Measurements from ENCODE around the gene CFI. TPM values are rescaled to one million over a fixed set of nuclear protein-coding genes. Genes with fewer than 3 reads are reported as not detected.

The CFI gene
- total and polyA plus RNA-seq, 9 of the 15 experiments (the other 6 are each of a cell fraction or from before 2014, with no cell fraction given), result 0.30 to 8.4 (median 0.95) TPM

DNA sequence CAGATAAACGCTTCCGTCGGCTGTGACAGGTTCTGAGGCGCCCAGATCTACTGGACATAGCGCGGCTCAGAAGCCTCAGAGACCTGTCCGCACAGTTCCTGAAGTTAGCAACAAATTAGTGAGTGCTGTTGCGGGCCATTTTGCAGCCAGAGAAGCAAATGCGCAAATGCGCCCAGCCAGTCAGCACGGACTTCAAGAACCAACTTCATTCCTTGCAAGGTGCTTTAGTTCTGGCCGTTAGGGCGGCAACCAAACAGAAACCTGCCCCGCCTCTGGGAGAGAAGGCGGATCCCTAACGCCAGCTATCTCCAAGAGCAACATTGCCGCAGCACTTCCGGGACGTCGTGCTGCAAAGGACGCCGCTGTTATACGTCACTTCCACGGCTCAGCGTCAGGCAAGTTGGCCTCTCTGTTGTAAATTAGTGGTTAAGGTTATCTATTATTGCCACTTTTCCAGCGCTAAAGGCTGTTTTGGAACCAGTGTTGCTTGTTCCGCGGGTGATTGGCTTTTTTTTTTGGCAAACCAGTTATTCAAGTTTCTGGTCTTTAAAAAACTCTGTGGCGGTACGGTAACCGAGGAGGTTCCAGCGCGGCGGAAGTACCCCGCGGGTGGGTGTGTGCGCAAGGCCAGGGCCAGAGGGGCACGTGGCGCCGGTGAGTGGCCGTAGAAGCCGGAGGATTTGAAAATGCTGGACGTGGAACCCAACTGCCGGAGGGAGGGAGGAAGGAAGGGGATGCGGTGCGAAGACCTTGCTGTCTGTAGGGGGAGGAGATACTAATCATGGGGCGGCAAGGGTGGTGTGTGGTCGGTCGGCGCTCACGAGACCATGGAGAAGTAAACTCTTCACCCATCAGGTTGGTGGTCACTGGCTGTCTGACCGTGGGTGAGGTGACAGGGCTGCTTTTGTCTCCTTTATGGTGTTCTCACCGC, 13.6 kb upstream of the CFI start, which contains the start of gene GAR1 (continued):
- TF ChIP-seq, protein P1, sequence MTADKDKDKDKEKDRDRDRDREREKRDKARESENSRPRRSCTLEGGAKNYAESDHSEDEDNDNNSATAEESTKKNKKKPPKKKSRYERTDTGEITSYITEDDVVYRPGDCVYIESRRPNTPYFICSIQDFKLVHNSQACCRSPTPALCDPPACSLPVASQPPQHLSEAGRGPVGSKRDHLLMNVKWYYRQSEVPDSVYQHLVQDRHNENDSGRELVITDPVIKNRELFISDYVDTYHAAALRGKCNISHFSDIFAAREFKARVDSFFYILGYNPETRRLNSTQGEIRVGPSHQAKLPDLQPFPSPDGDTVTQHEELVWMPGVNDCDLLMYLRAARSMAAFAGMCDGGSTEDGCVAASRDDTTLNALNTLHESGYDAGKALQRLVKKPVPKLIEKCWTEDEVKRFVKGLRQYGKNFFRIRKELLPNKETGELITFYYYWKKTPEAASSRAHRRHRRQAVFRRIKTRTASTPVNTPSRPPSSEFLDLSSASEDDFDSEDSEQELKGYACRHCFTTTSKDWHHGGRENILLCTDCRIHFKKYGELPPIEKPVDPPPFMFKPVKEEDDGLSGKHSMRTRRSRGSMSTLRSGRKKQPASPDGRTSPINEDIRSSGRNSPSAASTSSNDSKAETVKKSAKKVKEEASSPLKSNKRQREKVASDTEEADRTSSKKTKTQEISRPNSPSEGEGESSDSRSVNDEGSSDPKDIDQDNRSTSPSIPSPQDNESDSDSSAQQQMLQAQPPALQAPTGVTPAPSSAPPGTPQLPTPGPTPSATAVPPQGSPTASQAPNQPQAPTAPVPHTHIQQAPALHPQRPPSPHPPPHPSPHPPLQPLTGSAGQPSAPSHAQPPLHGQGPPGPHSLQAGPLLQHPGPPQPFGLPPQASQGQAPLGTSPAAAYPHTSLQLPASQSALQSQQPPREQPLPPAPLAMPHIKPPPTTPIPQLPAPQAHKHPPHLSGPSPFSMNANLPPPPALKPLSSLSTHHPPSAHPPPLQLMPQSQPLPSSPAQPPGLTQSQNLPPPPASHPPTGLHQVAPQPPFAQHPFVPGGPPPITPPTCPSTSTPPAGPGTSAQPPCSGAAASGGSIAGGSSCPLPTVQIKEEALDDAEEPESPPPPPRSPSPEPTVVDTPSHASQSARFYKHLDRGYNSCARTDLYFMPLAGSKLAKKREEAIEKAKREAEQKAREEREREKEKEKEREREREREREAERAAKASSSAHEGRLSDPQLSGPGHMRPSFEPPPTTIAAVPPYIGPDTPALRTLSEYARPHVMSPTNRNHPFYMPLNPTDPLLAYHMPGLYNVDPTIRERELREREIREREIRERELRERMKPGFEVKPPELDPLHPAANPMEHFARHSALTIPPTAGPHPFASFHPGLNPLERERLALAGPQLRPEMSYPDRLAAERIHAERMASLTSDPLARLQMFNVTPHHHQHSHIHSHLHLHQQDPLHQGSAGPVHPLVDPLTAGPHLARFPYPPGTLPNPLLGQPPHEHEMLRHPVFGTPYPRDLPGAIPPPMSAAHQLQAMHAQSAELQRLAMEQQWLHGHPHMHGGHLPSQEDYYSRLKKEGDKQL (CRISPR knock-in tag; IDR thresholded peaks at IDR 0.05; ENCODE audit: borderline replicate concordance), result no peak
- TF ChIP-seq GABPA (tag; conservative IDR thresholded peaks at IDR 0.05; ENCODE audit: low read depth) (peak; percentile 97), STAT5B (CRISPR knock-in tag; IDR thresholded peaks at IDR 0.05) (no peak), HMG20B (CRISPR knock-in tag; IDR thresholded peaks at IDR 0.05) (no peak), RBM22 (IDR thresholded peaks at IDR 0.05; ENCODE audit: low read depth, low read length, poor library complexity, severe bottlenecking) (no peak), ZNF766 (CRISPR knock-in tag; conservative IDR thresholded peaks at IDR 0.05) (0 out of 2 replicates have a peak, but pooled peaks have one; percentile 45), ZNF274 (IDR thresholded peaks at IDR 0.05; ENCODE audit: borderline replicate concordance, low read depth, low read length) (no peak), PURB (CRISPR knock-in tag; IDR thresholded peaks at IDR 0.05; ENCODE audit: low read depth) (no peak), POLR2H (tag; IDR thresholded peaks at IDR 0.05; ENCODE audit: low read depth) (peak; percentile 86), BHLHE40 (IDR thresholded peaks at IDR 0.05; ENCODE audit: low read length) (peak; percentile 81)
- TF ChIP-seq, protein P2, sequence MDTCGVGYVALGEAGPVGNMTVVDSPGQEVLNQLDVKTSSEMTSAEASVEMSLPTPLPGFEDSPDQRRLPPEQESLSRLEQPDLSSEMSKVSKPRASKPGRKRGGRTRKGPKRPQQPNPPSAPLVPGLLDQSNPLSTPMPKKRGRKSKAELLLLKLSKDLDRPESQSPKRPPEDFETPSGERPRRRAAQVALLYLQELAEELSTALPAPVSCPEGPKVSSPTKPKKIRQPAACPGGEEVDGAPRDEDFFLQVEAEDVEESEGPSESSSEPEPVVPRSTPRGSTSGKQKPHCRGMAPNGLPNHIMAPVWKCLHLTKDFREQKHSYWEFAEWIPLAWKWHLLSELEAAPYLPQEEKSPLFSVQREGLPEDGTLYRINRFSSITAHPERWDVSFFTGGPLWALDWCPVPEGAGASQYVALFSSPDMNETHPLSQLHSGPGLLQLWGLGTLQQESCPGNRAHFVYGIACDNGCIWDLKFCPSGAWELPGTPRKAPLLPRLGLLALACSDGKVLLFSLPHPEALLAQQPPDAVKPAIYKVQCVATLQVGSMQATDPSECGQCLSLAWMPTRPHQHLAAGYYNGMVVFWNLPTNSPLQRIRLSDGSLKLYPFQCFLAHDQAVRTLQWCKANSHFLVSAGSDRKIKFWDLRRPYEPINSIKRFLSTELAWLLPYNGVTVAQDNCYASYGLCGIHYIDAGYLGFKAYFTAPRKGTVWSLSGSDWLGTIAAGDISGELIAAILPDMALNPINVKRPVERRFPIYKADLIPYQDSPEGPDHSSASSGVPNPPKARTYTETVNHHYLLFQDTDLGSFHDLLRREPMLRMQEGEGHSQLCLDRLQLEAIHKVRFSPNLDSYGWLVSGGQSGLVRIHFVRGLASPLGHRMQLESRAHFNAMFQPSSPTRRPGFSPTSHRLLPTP (IDR thresholded peaks at IDR 0.05; ENCODE audit: borderline replicate concordance, extremely low read depth, insufficient read length), result no peak
- TF ChIP-seq, protein P3, sequence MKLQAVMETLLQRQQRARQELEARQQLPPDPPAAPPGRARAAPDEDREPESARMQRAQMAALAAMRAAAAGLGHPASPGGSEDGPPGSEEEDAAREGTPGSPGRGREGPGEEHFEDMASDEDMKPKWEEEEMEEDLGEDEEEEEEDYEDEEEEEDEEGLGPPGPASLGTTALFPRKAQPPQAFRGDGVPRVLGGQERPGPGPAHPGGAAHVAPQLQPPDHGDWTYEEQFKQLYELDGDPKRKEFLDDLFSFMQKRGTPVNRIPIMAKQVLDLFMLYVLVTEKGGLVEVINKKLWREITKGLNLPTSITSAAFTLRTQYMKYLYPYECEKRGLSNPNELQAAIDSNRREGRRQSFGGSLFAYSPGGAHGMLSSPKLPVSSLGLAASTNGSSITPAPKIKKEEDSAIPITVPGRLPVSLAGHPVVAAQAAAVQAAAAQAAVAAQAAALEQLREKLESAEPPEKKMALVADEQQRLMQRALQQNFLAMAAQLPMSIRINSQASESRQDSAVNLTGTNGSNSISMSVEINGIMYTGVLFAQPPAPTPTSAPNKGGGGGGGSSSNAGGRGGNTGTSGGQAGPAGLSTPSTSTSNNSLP (IDR thresholded peaks at IDR 0.05; ENCODE audit: borderline replicate concordance, low read depth, low read length), result no peak

All from K562 (cell line).